Colonic mucosa (tissue), 4 donors: ENCODE measurements around the gene MYO18A. TPM values are rescaled to one million over a fixed set of nuclear protein-coding genes. Genes with fewer than 3 reads are reported as not detected.
"Not testable (repeated sequence)": the region's sequence is repeated elsewhere in the genome, so short reads cannot be mapped to it uniquely, and the experiment has no call there.

Experiments used
- DNase-seq: peaks from one replicate; pipeline ENCODE4 v3.0.0-alpha.2; 2020
- H3K27ac ChIP-seq: fragments of 200-600 bp; one replicate; pipeline ENCODE4 v1.8.0; 2021
- H3K27me3 ChIP-seq: fragments of 200-600 bp; one replicate; pipeline ENCODE4 v1.8.0; 2021
- H3K36me3 ChIP-seq: fragments of 200-600 bp; one replicate; pipeline ENCODE4 v1.8.0; 2021
- H3K4me1 ChIP-seq: fragments of 200-600 bp; one replicate; pipeline ENCODE4 v1.8.0; 2021; ENCODE audit warnings: mild to moderate bottlenecking
- H3K4me3 ChIP-seq: fragments of 200-600 bp; one replicate; pipeline ENCODE4 v1.8.0; 2021
- H3K9ac ChIP-seq, 2 donors: one replicate each; pipeline ENCODE4 v1.7.0; 2013; ENCODE audit warnings: control low read depth in 2 of 2, low read depth in 2 of 2, low read length in 2 of 2
- H3K9me3 ChIP-seq: fragments of 200-600 bp; one replicate; pipeline ENCODE4 v1.8.0; 2021
- CTCF ChIP-seq: fragments of 200-600 bp; IDR thresholded peaks from one replicate; pipeline ENCODE4 v1.8.0; 2022; ENCODE audit warnings: antibody characterized with exemption, mild to moderate bottlenecking
- intact Hi-C: fragments of 100-400 bp; cut with DNase I; formaldehyde crosslinking; loops from one replicate; pipeline ENCODE4 v1.14.1; 2022
- total RNA-seq, 2 donors: library from RNA; stranded (reverse); fragmentation: NEBNext Ultra II Directional in 1 of 2; extraction: Animal tissue kit (Norgen Biotek cat#: 25700) in 1 of 2; gene quantifications; one replicate each; pipeline ENCODE4 v1.2.1, GENCODE V29; 2021
- donor health status: healthy.
- donor health status: DM: no; HTN: no; CAD: no.
- donor health status: DM: no; HTN: no; CAD: no.

MYO18A gene
- total RNA-seq, 2 donors from 2014 or later = 63.3 to 112 TPM

GRCh38 chr17:29212094-29212631, 32.0 kb upstream of the MYO18A start:
- DNase-seq = no peak
- H3K4me1 ChIP-seq = no peaks in the 10 kb centered on the region
- no peaks in the 10 kb centered on the region for H3K27me3 ChIP-seq
- no peaks in the 10 kb centered on the region for H3K36me3 ChIP-seq
- intact Hi-C loops = no loop called here
- no peak overlapping the region for H3K4me3 ChIP-seq
- no peak overlapping the region for H3K27ac ChIP-seq
- no peak for TF ChIP-seq CTCF
- no peaks in the 10 kb centered on the region for H3K9me3 ChIP-seq
- H3K9ac ChIP-seq = no peak overlapping the region

GRCh38 chr17:29210879-29211278, 30.7 kb upstream of the MYO18A start:
- no peaks in the 10 kb centered on the region for H3K36me3 ChIP-seq
- no peaks in the 10 kb centered on the region for H3K4me1 ChIP-seq
- no peak for TF ChIP-seq CTCF
- H3K9ac ChIP-seq = no peak overlapping the region
- no peaks in the 10 kb centered on the region for H3K27me3 ChIP-seq
- intact Hi-C loops = no loop called here
- DNase-seq = no peak
- H3K4me3 ChIP-seq = no peak overlapping the region
- H3K27ac ChIP-seq = no peak overlapping the region
- no peaks in the 10 kb centered on the region for H3K9me3 ChIP-seq

- H3K27me3 ChIP-seq = no peaks in the 10 kb centered on the region
- no peak overlapping the region for H3K9ac ChIP-seq
- no peak for DNase-seq
- no peaks in the 10 kb centered on the region for H3K36me3 ChIP-seq
- intact Hi-C loops = no loop called here
- no peaks in the 10 kb centered on the region for H3K4me1 ChIP-seq
- H3K9me3 ChIP-seq = no peaks in the 10 kb centered on the region
- no peak overlapping the region for H3K4me3 ChIP-seq
- no peak overlapping the region for H3K27ac ChIP-seq
- TF ChIP-seq CTCF = no peak
Measured at GRCh38 chr17:29209073-29209472, 28.9 kb upstream of the MYO18A start.

GRCh38 chr17:29207975-29208374, 27.8 kb upstream of the MYO18A start:
- H3K36me3 ChIP-seq = no peaks in the 10 kb centered on the region
- no peak for TF ChIP-seq CTCF
- no peak overlapping the region for H3K4me3 ChIP-seq
- H3K27me3 ChIP-seq = no peaks in the 10 kb centered on the region
- H3K27ac ChIP-seq = no peak overlapping the region
- DNase-seq = no peak
- no peaks in the 10 kb centered on the region for H3K4me1 ChIP-seq
- intact Hi-C loops = no loop called here
- no peaks in the 10 kb centered on the region for H3K9me3 ChIP-seq
- H3K9ac ChIP-seq = no peak overlapping the region

- Histone ChIP-seq H3K27ac (no peak overlapping the region), H3K9me3 (no peaks in the 10 kb centered on the region), H3K9ac (no peak overlapping the region), H3K4me1 (no peaks in the 10 kb centered on the region), H3K36me3 (no peaks in the 10 kb centered on the region), H3K27me3 (no peaks in the 10 kb centered on the region), H3K4me3 (no peak overlapping the region)
- no peak for TF ChIP-seq CTCF
- DNase-seq = no peak
- intact Hi-C loops = no loop called here
Measured at GRCh38 chr17:29205047-29205446, 24.8 kb upstream of the MYO18A start.

GRCh38 chr17:29204068-29204804, 24.0 kb upstream of the MYO18A start:
- H3K4me3 ChIP-seq, H3K4me1 ChIP-seq, H3K36me3 ChIP-seq, H3K27me3 ChIP-seq, intact Hi-C loops, H3K27ac ChIP-seq, H3K9ac ChIP-seq, DNase-seq, H3K9me3 ChIP-seq: not testable (repeated sequence)
